Measurements from ENCODE around the gene INTS6.

INTS6 gene

GRCh38 chr13:51494156-51494555 lies 41.3 kb upstream of the INTS6 start:
- no peak for TF ChIP-seq CTCF (IDR thresholded peaks at IDR 0.05)
- DNase-seq (ENCODE audit: low spot score), result no peak
- no peak overlapping the region for H3K4me3 ChIP-seq
- no peak overlapping the region for H3K27ac ChIP-seq

DNA sequence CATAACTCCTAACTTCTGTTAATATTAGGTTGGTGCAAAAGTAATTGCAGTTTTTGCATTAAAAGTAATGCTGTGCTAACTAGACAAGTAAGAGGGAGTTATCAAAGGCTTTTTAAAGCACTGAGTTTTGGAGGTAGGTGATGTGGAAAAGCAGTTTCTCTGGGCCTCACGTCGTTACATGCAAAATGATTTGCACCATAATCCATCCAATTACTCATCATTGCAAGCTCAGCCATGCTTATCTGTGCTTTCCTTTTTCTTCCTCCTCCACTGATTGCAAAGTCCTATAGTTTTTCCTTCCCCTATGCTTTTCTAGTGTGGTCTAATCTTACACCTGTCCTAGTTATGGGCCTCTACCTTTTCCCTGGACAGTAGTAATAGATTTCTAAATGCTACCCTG lies 35.4 kb upstream of the INTS6 start:
- DNase-seq (ENCODE audit: low spot score), result no peak
- no peak overlapping the region for H3K4me3 ChIP-seq
- no peak overlapping the region for H3K27ac ChIP-seq
- TF ChIP-seq CTCF (IDR thresholded peaks at IDR 0.05), result no peak

DNA sequence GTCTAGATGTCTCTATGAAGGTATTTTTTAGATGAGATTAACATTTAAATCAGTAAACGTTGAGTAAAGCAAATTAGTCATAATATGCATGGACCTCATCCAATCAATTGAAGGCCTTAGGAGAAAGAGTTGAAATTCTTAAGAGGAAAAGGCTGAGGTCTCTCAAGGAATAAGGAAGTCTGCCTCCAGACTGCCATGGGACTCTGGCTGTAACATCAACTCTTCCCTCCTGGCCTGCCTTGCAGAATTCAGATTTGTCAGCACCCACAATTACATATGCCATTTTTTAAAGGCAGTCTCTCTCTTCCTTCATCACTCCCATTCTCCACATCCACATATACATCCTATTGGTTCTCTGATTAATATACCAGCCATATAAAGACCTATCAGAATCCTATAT lies 28.8 kb upstream of the INTS6 start:
- TF ChIP-seq CTCF (IDR thresholded peaks at IDR 0.05), result no peak
- Histone ChIP-seq H3K27ac (no peak overlapping the region), H3K4me3 (no peak overlapping the region)
- no peak for DNase-seq (ENCODE audit: low spot score)

DNA sequence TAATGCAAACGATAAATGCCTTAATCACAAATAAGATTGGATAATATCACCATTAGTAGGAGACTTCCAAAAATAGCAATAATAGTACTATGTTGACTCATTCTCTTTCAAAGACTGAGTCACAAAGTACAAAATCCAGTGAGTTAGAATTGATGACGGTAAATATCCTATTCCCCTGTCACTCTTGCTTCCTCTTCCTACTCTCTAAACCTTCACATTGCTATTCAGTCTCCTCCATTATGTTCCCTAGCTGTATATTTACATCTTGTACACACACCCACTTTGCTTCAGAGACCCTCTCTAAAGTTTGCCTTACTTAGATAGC lies 26.3 kb upstream of the INTS6 start:
- TF ChIP-seq CTCF (IDR thresholded peaks at IDR 0.05), result no peak
- Histone ChIP-seq H3K4me3 (no peak overlapping the region), H3K27ac (no peak overlapping the region)
- no peak for DNase-seq (ENCODE audit: low spot score)

GRCh38 chr13:51478418-51479198 lies 25.8 kb upstream of the INTS6 start:
- no peak for TF ChIP-seq CTCF (IDR thresholded peaks at IDR 0.05)
- DNase-seq (ENCODE audit: low spot score), result no peak
- Histone ChIP-seq H3K27ac (no peak overlapping the region), H3K4me3 (no peak overlapping the region)

- TF ChIP-seq CTCF (IDR thresholded peaks at IDR 0.05), result no peak
- Histone ChIP-seq H3K27ac (no peak overlapping the region), H3K4me3 (no peak overlapping the region)
- DNase-seq (ENCODE audit: low spot score), result no peak
Observed at GRCh38 chr13:51477653-51478324, 25.0 kb upstream of the INTS6 start.

GRCh38 chr13:51477149-51477548 lies 24.3 kb upstream of the INTS6 start:
- H3K27ac ChIP-seq, result no peak overlapping the region
- no peak overlapping the region for H3K4me3 ChIP-seq
- TF ChIP-seq CTCF (IDR thresholded peaks at IDR 0.05), result no peak
- no peak for DNase-seq (ENCODE audit: low spot score)
